Measurements from ENCODE around the gene KIAA1210.

GRCh38 chrX:119084766-119085165 is 42.8 kb downstream of the KIAA1210 start:
- TF ChIP-seq, protein P1, sequence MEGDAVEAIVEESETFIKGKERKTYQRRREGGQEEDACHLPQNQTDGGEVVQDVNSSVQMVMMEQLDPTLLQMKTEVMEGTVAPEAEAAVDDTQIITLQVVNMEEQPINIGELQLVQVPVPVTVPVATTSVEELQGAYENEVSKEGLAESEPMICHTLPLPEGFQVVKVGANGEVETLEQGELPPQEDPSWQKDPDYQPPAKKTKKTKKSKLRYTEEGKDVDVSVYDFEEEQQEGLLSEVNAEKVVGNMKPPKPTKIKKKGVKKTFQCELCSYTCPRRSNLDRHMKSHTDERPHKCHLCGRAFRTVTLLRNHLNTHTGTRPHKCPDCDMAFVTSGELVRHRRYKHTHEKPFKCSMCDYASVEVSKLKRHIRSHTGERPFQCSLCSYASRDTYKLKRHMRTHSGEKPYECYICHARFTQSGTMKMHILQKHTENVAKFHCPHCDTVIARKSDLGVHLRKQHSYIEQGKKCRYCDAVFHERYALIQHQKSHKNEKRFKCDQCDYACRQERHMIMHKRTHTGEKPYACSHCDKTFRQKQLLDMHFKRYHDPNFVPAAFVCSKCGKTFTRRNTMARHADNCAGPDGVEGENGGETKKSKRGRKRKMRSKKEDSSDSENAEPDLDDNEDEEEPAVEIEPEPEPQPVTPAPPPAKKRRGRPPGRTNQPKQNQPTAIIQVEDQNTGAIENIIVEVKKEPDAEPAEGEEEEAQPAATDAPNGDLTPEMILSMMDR (conservative IDR thresholded peaks at IDR 0.05; ENCODE audit: low read depth in 2 of 2): no peak
- TF ChIP-seq, protein P2, sequence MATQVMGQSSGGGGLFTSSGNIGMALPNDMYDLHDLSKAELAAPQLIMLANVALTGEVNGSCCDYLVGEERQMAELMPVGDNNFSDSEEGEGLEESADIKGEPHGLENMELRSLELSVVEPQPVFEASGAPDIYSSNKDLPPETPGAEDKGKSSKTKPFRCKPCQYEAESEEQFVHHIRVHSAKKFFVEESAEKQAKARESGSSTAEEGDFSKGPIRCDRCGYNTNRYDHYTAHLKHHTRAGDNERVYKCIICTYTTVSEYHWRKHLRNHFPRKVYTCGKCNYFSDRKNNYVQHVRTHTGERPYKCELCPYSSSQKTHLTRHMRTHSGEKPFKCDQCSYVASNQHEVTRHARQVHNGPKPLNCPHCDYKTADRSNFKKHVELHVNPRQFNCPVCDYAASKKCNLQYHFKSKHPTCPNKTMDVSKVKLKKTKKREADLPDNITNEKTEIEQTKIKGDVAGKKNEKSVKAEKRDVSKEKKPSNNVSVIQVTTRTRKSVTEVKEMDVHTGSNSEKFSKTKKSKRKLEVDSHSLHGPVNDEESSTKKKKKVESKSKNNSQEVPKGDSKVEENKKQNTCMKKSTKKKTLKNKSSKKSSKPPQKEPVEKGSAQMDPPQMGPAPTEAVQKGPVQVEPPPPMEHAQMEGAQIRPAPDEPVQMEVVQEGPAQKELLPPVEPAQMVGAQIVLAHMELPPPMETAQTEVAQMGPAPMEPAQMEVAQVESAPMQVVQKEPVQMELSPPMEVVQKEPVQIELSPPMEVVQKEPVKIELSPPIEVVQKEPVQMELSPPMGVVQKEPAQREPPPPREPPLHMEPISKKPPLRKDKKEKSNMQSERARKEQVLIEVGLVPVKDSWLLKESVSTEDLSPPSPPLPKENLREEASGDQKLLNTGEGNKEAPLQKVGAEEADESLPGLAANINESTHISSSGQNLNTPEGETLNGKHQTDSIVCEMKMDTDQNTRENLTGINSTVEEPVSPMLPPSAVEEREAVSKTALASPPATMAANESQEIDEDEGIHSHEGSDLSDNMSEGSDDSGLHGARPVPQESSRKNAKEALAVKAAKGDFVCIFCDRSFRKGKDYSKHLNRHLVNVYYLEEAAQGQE (IDR thresholded peaks at IDR 0.05; ENCODE audit: unreplicated experiment): no peak
- TF ChIP-seq CREB1 (CRISPR knock-in tag; IDR thresholded peaks at IDR 0.05; ENCODE audit: low read depth): no peak

All from GM23338 (cell line).